AG09309 (cell line): ENCODE results near the gene TMEM209.

ENCODE experiments used
- DNase-seq: peaks from one replicate; pipeline ENCODE4 v3.0.0-alpha.2; 2010; ENCODE audit warnings: low read depth
- H3K4me3 ChIP-seq: 2 replicates; pipeline ENCODE4 v1.5.1; 2011; ENCODE audit warnings: mild to moderate bottlenecking, low read depth, low read length, moderate library complexity; ENCODE audit not compliant: control insufficient read depth
- CTCF ChIP-seq: IDR thresholded peaks from 2 replicates; pipeline ENCODE4 v1.5.1; 2011; ENCODE audit warnings: mild to moderate bottlenecking, low read depth, low read length, inconsistent platforms; ENCODE audit not compliant: insufficient read depth, control insufficient read depth; ENCODE audit errors: missing control alignments

The TMEM209 gene

GRCh38 chr7:130162196-130162595 is 43.0 kb downstream of the TMEM209 start:
- H3K4me3 ChIP-seq, result no peak overlapping the region
- no peak for TF ChIP-seq CTCF
- DNase-seq, result no peak

- TF ChIP-seq CTCF, result no peak
- no peak for DNase-seq
- no peak overlapping the region for H3K4me3 ChIP-seq
Observed at GRCh38 chr7:130160455-130160854, 44.8 kb downstream of the TMEM209 start.

GRCh38 chr7:130160023-130160422 is 45.2 kb downstream of the TMEM209 start:
- no peak for DNase-seq
- H3K4me3 ChIP-seq, result no peak overlapping the region
- TF ChIP-seq CTCF, result no peak

- no peak for TF ChIP-seq CTCF
- DNase-seq, result no peak
- no peak overlapping the region for H3K4me3 ChIP-seq
Observed at GRCh38 chr7:130157700-130158099, 47.5 kb downstream of the TMEM209 start.

- no peak overlapping the region for H3K4me3 ChIP-seq
- TF ChIP-seq CTCF, result no peak
- no peak for DNase-seq
Observed at GRCh38 chr7:130156140-130156539, 49.1 kb downstream of the TMEM209 start.

- DNase-seq, result no peak
- TF ChIP-seq CTCF, result peak; percentile 34
- no peak overlapping the region for H3K4me3 ChIP-seq
Observed at GRCh38 chr7:130154501-130155317, 50.5 kb downstream of the TMEM209 start.
